HepG2 (cell line): ENCODE data around the gene NKD2. TPM values are rescaled to one million over a fixed set of nuclear protein-coding genes. Genes with fewer than 3 reads are reported as not detected.

Experiments
- FOXP4 ChIP-seq: sonication (generic); formaldehyde crosslinking; IDR thresholded peaks from 2 replicates; pipeline ENCODE4 v1.4.0; 2020; ENCODE audit warnings: missing genetic modification reagents
- MAX ChIP-seq: IDR thresholded peaks from 2 replicates; pipeline ENCODE4 v1.6.1; 2012; ENCODE audit warnings: inconsistent platforms
- SKI ChIP-seq: fragments of 450-650 bp; IDR thresholded peaks from one replicate; pipeline ENCODE4 v1.6.1; 2018; ENCODE audit warnings: mild to moderate bottlenecking; ENCODE audit not compliant: partially characterized antibody
- ZNF253 ChIP-seq: sonication (generic); formaldehyde crosslinking; IDR thresholded peaks from 2 replicates; pipeline ENCODE4 v1.8.0; 2022; ENCODE audit warnings: mild to moderate bottlenecking, missing genetic modification reagents, borderline replicate concordance
- ZNF281 ChIP-seq: sonication (generic); formaldehyde crosslinking; IDR thresholded peaks from 2 replicates; pipeline ENCODE4 v1.4.0; 2020; ENCODE audit warnings: missing genetic modification reagents, borderline replicate concordance
- ZNF512 ChIP-seq: sonication (generic); formaldehyde crosslinking; IDR thresholded peaks from 2 replicates; pipeline ENCODE4 v1.4.0; 2020; ENCODE audit warnings: mild to moderate bottlenecking, missing genetic modification reagents
- ZNF646 ChIP-seq: sonication (generic); formaldehyde crosslinking; IDR thresholded peaks from 2 replicates; pipeline ENCODE4 v1.9.0; 2021; ENCODE audit warnings: mild to moderate bottlenecking, missing genetic modification reagents
- ZNF788 ChIP-seq: sonication (generic); formaldehyde crosslinking; IDR thresholded peaks from 2 replicates; pipeline ENCODE4 v1.5.0; 2020; ENCODE audit warnings: mild to moderate bottlenecking, missing genetic modification reagents, borderline replicate concordance
- polyA plus RNA-seq, 8 experiments: library from polyadenylated mRNA; depleted of rRNA in 3 of 8; stranded (reverse) in 7 of 8; unstranded in 1 of 8; fragments of >200 nt; fragmentation: Illumina TruSeq in 4 of 8; extraction: Trizol in 4 of 8; gene quantifications; 2 replicates each; pipeline versions ENCODE4 v1.2.1 to v1.2.3, GENCODE V29; 2011 to 2016; ENCODE audit warnings: low read depth in 4 of 8, missing spikeins in 1 of 8, mixed read lengths in 1 of 8; ENCODE audit not compliant: insufficient read depth in 1 of 8
- total RNA-seq, 5 experiments: library from RNA; depleted of rRNA; stranded (reverse); fragments of >200 nt; fragmentation: Illumina TruSeq; extraction: Trizol; gene quantifications; 2 replicates each; pipeline ENCODE4 v1.2.3, GENCODE V29; 2016; ENCODE audit warnings: low read depth in 1 of 5

The NKD2 gene
- total and polyA plus RNA-seq, 2 of the 13 experiments (the other 11 are each of a cell fraction or from before 2014, with no cell fraction given): 0.53 to 0.82 TPM

- no peak for TF ChIP-seq ZNF281 (CRISPR knock-in tag)
- no peak for TF ChIP-seq MAX
- TF ChIP-seq FOXP4 (CRISPR knock-in tag): no peak
- TF ChIP-seq ZNF646 (CRISPR knock-in tag): no peak
- TF ChIP-seq ZNF788 (CRISPR knock-in tag): no peak
- TF ChIP-seq ZNF512 (CRISPR knock-in tag): no peak
- no peak for TF ChIP-seq ZNF253 (CRISPR knock-in tag)
- TF ChIP-seq SKI: no peak
Measured at GRCh38 chr5:1058988-1059883, 50.6 kb downstream of the NKD2 start (continued).
